C4-2B (cell line): ENCODE data around the gene TUBGCP3.

Experiments used
- CTCF ChIP-seq: fragments of 450-650 bp; conservative IDR thresholded peaks from 2 replicates; pipeline ENCODE4 v1.5.1; 2017; ENCODE audit warnings: mild to moderate bottlenecking
- ZFX ChIP-seq: fragments of 450-650 bp; IDR thresholded peaks from 2 replicates; pipeline ENCODE4 v1.6.1; 2017

- TF ChIP-seq CTCF (no peak), ZFX (no peak)
These were observed 130.5 kb downstream of the TUBGCP3 start for GRCh38 chr13:112457485-112457884.
